Erythroblast (primary cell): ENCODE data around the gene HEG1.

ENCODE experiments used
- GATA1 ChIP-seq: IDR thresholded peaks from 2 replicates; pipeline ENCODE4 v1.6.1; 2011; ENCODE audit warnings: low read depth, mild to moderate bottlenecking, control low read depth, low read length, moderate library complexity
- POLR2A ChIP-seq: IDR thresholded peaks from 2 replicates; pipeline ENCODE4 v1.6.1; 2011; ENCODE audit warnings: mild to moderate bottlenecking, low read length

DNA sequence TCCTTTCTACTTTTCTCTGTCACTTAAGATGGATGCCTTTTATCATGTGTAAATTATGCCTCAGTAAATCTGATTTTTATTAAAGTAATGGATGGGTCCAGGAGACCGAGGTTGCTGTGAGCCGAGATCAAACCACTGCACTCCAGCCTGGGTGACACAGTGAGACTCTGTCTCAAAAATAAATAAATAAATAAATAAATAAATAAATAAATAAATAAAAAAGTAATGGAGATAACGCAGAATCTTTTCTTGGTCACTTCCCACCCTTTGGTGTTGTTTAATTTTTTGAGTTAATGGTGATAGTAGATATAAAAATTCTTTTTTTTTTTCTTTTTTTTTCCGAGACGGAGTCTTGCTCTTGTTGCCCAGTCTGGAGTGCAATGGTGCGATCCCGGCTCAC, 77.2 kb downstream of the HEG1 start:
- TF ChIP-seq POLR2A = no peak
- no peak for TF ChIP-seq GATA1
